ENCODE measurements around the gene NCBP2. TPM values are rescaled to one million over a fixed set of nuclear protein-coding genes. Genes with fewer than 3 reads are reported as not detected.

Gene NCBP2
- total RNA-seq, 1 donor from 2014 or later, result 16.9 TPM

DNA sequence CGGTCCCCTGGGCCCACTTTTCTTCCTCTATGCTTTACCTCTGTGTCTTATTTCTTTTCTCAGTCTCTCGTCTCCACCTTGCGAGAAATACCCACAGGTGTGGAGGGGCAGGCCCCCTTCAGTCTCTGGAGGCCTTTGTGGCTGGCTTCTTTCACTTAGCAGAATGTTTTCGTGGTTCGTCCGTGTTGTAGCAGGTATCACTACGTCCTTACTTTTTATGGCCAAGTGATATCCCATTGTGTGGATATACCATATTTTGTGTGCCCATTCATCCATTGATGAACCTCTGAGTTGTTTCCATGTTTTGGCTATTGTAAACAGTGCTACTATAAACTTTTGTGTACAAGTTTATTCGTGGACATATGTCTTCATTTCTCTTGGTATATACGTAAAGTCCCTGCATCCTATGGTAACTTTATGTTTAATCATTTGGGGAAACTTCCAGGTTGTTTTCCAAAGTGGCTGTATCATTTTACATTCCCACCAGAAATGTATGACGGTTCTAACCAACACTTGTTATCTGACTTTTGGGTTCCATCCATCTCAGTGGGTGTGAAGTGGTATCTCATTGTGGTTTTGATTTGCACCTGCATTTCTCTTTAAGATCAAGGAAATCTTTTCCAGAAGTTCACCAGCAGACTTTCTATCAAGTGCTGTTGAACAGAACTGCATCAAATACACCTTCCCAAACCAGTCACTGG lies 20.8 kb upstream of the NCBP2 start:
- H3K27me3 ChIP-seq, result no peaks in the 10 kb centered on the region
- H3K27ac ChIP-seq, result no peak overlapping the region
- no peaks in the 10 kb centered on the region for H3K36me3 ChIP-seq
- DNase-seq (ENCODE audit: low spot score in 2 of 2), result no peak
- no peaks in the 10 kb centered on the region for H3K9me3 ChIP-seq
- intact Hi-C loops (cut with DNase I), result loop anchor here (10.0 kb wide), 1 partner anchor 592 kb away; the partner anchor contains the start of gene BDH1
- no peak for TF ChIP-seq CTCF (IDR thresholded peaks at IDR 0.05)
- H3K4me1 ChIP-seq, result peaks cover 0 to 3% of the 10 kb centered on the region in 2 donors
- H3K4me3 ChIP-seq, result no peak overlapping the region

DNA sequence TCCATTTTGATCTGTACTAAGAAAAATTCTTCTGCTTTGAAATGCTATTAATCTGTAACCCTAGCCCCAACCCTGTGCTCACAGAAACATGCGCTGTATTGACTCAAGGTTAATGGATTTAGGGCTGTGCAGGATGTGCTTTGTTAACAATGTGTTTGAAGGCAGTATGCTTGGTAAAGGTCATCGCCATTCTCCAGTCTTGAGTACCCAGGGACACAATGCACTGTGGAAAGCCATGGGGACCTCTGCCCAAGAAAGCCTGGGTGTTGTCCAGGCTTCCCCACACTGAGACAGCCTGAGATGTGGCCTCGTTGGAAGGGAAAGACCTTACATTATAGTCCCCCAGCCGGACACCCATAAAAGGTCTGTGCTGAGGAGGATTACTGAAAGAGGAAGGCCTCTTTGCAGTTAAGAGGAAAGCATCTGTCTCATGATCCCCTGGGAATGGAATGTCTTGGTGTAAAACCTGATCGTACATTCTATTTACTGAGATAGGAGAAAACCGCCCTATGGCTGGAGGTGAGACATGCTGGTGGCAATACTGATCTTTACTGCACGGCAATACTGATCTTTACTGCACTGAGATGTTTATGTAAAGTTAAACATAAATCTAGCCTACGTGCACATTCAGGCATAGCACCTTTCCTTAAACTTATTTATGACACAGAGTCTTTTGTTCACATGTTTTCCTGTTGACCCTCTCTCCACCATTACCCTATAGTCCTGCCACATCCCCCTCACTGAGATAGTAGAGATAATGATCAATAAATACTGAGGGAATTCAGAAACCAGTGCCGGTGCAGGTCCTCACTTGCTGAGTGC lies 20.0 kb upstream of the NCBP2 start:
- no peak for TF ChIP-seq CTCF (IDR thresholded peaks at IDR 0.05)
- intact Hi-C loops (cut with DNase I), result loop anchor here (10.0 kb wide), 1 partner anchor 592 kb away; the partner anchor contains the start of gene BDH1
- DNase-seq (ENCODE audit: low spot score in 2 of 2), result no peak
- no peaks in the 10 kb centered on the region for H3K27me3 ChIP-seq
- no peaks in the 10 kb centered on the region for H3K4me1 ChIP-seq
- no peaks in the 10 kb centered on the region for H3K36me3 ChIP-seq
- no peak overlapping the region for H3K27ac ChIP-seq
- H3K9me3 ChIP-seq, result no peaks in the 10 kb centered on the region
- H3K4me3 ChIP-seq, result no peak overlapping the region

DNA sequence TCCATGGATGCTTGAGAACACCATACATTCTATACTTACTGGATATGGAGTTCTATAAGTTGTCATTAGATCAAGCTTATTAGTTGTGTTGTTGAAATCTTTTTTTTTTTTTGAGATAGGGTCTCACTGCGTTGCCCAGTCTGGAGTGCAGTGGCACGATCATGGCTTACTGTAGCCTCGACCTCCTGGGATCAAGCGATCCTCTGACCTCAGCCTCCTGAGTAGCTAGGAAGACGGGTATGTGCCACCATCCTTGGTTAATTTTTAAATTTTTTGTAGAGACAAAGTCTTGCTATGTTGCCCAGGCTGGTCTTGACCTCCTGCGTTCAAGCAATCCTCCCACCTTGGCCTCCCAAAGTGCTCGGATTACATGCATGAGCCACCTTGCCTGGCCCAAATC lies 12.5 kb upstream of the NCBP2 start:
- Histone ChIP-seq H3K36me3 (peaks cover 6% of the 10 kb centered on the region in 2 donors), H3K4me1 (no peaks in the 10 kb centered on the region), H3K9me3 (no peaks in the 10 kb centered on the region), H3K27ac (no peak overlapping the region), H3K27me3 (no peaks in the 10 kb centered on the region), H3K4me3 (no peak overlapping the region)
- no peak for TF ChIP-seq CTCF (IDR thresholded peaks at IDR 0.05)
- DNase-seq (ENCODE audit: low spot score in 2 of 2), result no peak
- intact Hi-C loops (cut with DNase I), result no loop called here

- H3K27ac ChIP-seq, result no peak overlapping the region
- H3K4me3 ChIP-seq, result no peak overlapping the region
- intact Hi-C loops (cut with DNase I), result no loop called here
- no peak for TF ChIP-seq CTCF (IDR thresholded peaks at IDR 0.05)
- H3K4me1 ChIP-seq, result no peaks in the 10 kb centered on the region
- no peak for DNase-seq (ENCODE audit: low spot score in 2 of 2)
- H3K36me3 ChIP-seq, result peaks cover 6% of the 10 kb centered on the region in 2 donors
- no peaks in the 10 kb centered on the region for H3K27me3 ChIP-seq
- H3K9me3 ChIP-seq, result no peaks in the 10 kb centered on the region
Measured at GRCh38 chr3:196951371-196951770, 9.0 kb upstream of the NCBP2 start.

DNA sequence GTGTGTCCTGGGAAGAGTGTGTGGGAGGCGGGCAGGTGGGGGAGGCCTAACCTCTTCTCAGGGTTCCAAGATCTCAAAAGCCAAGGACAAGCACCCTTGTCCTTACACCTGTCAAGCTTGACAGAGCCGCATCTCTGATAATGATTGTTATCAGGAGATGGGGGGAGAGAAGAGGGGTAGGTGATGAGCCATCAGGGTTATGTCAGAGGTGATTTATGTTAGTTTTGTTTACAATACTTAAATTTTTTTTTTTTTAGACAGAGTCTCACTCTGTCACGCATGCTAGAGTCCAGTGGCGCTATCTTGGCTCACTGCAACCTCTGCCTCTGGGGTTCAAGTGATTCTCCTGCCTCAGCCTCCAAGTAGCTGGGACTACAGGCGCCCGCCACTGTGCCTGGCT lies 7.4 kb upstream of the NCBP2 start:
- TF ChIP-seq CTCF (IDR thresholded peaks at IDR 0.05), result no peak
- Histone ChIP-seq H3K36me3 (peaks cover 6% of the 10 kb centered on the region in 2 donors), H3K4me3 (no peak overlapping the region), H3K27ac (no peak overlapping the region), H3K4me1 (no peaks in the 10 kb centered on the region), H3K27me3 (no peaks in the 10 kb centered on the region), H3K9me3 (no peaks in the 10 kb centered on the region)
- intact Hi-C loops (cut with DNase I), result no loop called here
- DNase-seq (ENCODE audit: low spot score in 2 of 2), result no peak
